MCF 10A (cell line): ENCODE measurements around the gene NAPG. TPM values are rescaled to one million over a fixed set of nuclear protein-coding genes. Genes with fewer than 3 reads are reported as not detected.

ENCODE experiments used
- BruUV-seq: library from RNA; stranded (reverse); fragments of 400-500 nt; replicated peaks from 2 replicates; lab custom pipeline; 2021; lab: Mats Ljungman, UMichigan
- CTCF ChIA-PET: fragments of 300-600 bp; sonication (Branson Sonifier 250); formaldehyde crosslinking; extraction: SDS; loops from one replicate; lab custom pipeline; 2021; ENCODE audit warnings: antibody characterized with exemption, inconsistent platforms; lab: Yijun Ruan, JAX
- POLR2A ChIA-PET: fragments of 300-600, 350-650 bp; sonication (Branson Sonifier 250); formaldehyde crosslinking; extraction: SDS; loops from one replicate; lab custom pipeline; 2020; ENCODE audit warnings: antibody characterized with exemption, inconsistent platforms; lab: Yijun Ruan, JAX
- DNase-seq: peaks from one replicate; pipeline ENCODE4 v3.0.0-alpha.2; 2018; ENCODE audit not compliant: unreplicated experiment
- H3K27ac Mint-ChIP-seq: one replicate; pipeline ENCODE4 v1.8.0; 2022; ENCODE audit warnings: mild to moderate bottlenecking, low read depth, mixed read lengths; ENCODE audit not compliant: unreplicated experiment
- H3K27me3 Mint-ChIP-seq: one replicate; pipeline ENCODE4 v1.8.0; 2022; ENCODE audit warnings: mixed read lengths; ENCODE audit not compliant: insufficient read depth, unreplicated experiment
- H3K36me3 Mint-ChIP-seq: one replicate; pipeline ENCODE4 v1.8.0; 2022; ENCODE audit warnings: mild to moderate bottlenecking, moderate library complexity, mixed read lengths; ENCODE audit not compliant: insufficient read depth, unreplicated experiment
- H3K4me1 Mint-ChIP-seq: one replicate; pipeline ENCODE4 v1.8.0; 2022; ENCODE audit warnings: mixed read lengths; ENCODE audit not compliant: insufficient read depth, unreplicated experiment
- H3K4me3 Mint-ChIP-seq: one replicate; pipeline ENCODE4 v1.8.0; 2022; ENCODE audit warnings: mild to moderate bottlenecking, moderate library complexity, mixed read lengths; ENCODE audit not compliant: unreplicated experiment
- H3K9me3 Mint-ChIP-seq: one replicate; pipeline ENCODE4 v1.8.0; 2022; ENCODE audit warnings: mixed read lengths; ENCODE audit not compliant: unreplicated experiment
- CTCF ChIP-seq: fragments of 200-600 bp; IDR thresholded peaks from one replicate; pipeline ENCODE4 v1.8.0; 2022; ENCODE audit warnings: antibody characterized with exemption, mild to moderate bottlenecking; ENCODE audit not compliant: unreplicated experiment
- intact Hi-C: fragments of 100-400 bp; cut with micrococcal nuclease; formaldehyde crosslinking; loops from 2 replicates; pipeline ENCODE4 v1.14.1; 2022
- total RNA-seq: library from RNA; stranded (reverse); gene quantifications from 2 replicates; pipeline ENCODE4 v1.2.3, GENCODE V29; 2022

Gene NAPG
- total RNA-seq, 1 experiment from 2014 or later: 32.2 TPM

- Mint-ChIP-seq H3K4me1 (peaks cover 16% of the 10 kb centered on the region), H3K36me3 (peaks cover 5% of the 10 kb centered on the region), H3K27ac (no peak overlapping the region), H3K27me3 (no peaks in the 10 kb centered on the region), H3K4me3 (peak overlapping the region; percentile 91), H3K9me3 (no peaks in the 10 kb centered on the region)
- no peak for TF ChIP-seq CTCF
- POLR2A ChIA-PET: interaction anchor here (0.6 to 1.7 kb wide), 5 partner anchors 9 to 554 kb away, joined by 3 to 6 read pairs (median 4); no protein-coding TSS in a partner anchor
- intact Hi-C loops: loop anchor here (10.0 kb wide), 3 partner anchors 200 to 950 kb away; no protein-coding TSS in a partner anchor
- DNase-seq: no peak
- no TSS peak for BruUV-seq
- CTCF ChIA-PET: interaction anchor here (0.7 to 1.2 kb wide), 3 partner anchors 508 to 553 kb away, joined by 3 to 4 read pairs (median 3); no protein-coding TSS in a partner anchor
Measured at GRCh38 chr18:10524507-10525370, 1.1 kb upstream of the NAPG start.

- Mint-ChIP-seq H3K36me3 (peaks cover 5% of the 10 kb centered on the region), H3K27me3 (no peaks in the 10 kb centered on the region), H3K4me3 (peak overlapping the region; percentile 91), H3K4me1 (peaks cover 21% of the 10 kb centered on the region), H3K9me3 (no peaks in the 10 kb centered on the region), H3K27ac (peak overlapping the region; percentile 95)
- CTCF ChIA-PET: interaction anchor here (0.7 to 1.2 kb wide), 3 partner anchors 509 to 553 kb away, joined by 3 to 4 read pairs (median 3); no protein-coding TSS in a partner anchor
- intact Hi-C loops: loop anchor here (10.0 kb wide), 3 partner anchors 201 to 951 kb away; no protein-coding TSS in a partner anchor
- DNase-seq: no peak
- BruUV-seq: no TSS peak
- TF ChIP-seq CTCF: no peak
- POLR2A ChIA-PET: interaction anchor here (0.6 to 1.7 kb wide), 10 partner anchors 10 to 612 kb away, joined by 3 to 6 read pairs (median 4); partner anchors contain the start of gene VAPA
Measured at GRCh38 chr18:10525371-10525691, 496 bp upstream of the NAPG start.

DNA sequence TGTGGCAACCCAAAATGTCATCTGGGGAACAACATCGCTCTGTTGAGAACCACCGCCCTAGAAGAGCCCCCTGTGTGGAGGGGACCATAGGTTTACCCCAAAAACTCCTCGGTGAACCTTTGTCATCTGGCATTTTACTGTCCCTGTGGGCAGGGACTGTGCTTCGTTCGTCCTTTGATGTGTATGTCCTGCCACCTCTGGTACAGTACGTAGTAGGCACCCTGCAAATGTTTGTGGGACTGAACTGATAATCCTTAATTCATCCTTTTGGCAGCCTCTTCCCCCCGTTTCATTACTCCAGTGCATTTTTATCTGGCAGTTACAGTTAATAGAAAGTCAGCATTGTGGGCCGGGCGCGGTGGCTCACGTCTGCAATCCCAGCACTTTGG is 728 bp downstream of the NAPG start:
- peak overlapping the region; percentile 95 for H3K27ac Mint-ChIP-seq
- intact Hi-C loops: loop anchor here (10.0 kb wide), 3 partner anchors 202 to 952 kb away; no protein-coding TSS in a partner anchor
- BruUV-seq: no TSS peak
- peaks cover 5% of the 10 kb centered on the region for H3K36me3 Mint-ChIP-seq
- POLR2A ChIA-PET: interaction anchor here (0.7 to 1.3 kb wide), 6 partner anchors 13 to 1597 kb away, joined by 3 to 4 read pairs (median 4); partner anchors contain the start of gene VAPA
- H3K9me3 Mint-ChIP-seq: no peaks in the 10 kb centered on the region
- H3K4me1 Mint-ChIP-seq: peaks cover 29% of the 10 kb centered on the region
- TF ChIP-seq CTCF: no peak
- H3K4me3 Mint-ChIP-seq: peak overlapping the region; percentile 91
- no peaks in the 10 kb centered on the region for H3K27me3 Mint-ChIP-seq
- no peak for DNase-seq
- CTCF ChIA-PET: interaction anchor here (1.0 to 1.4 kb wide), 2 partner anchors 262 to 628 kb away, joined by 4 to 5 read pairs; no protein-coding TSS in a partner anchor

GRCh38 chr18:10528439-10528838 is 2.6 kb downstream of the NAPG start:
- H3K27me3 Mint-ChIP-seq: no peaks in the 10 kb centered on the region
- no peak for TF ChIP-seq CTCF
- ChIA-PET POLR2A (no interaction called here), CTCF (interaction anchor here (0.9 kb wide), 1 partner anchor 512 kb away, joined by 3 read pairs; no protein-coding TSS in a partner anchor)
- DNase-seq: no peak
- H3K4me1 Mint-ChIP-seq: peaks cover 29% of the 10 kb centered on the region
- H3K36me3 Mint-ChIP-seq: peaks cover 11% of the 10 kb centered on the region
- H3K27ac Mint-ChIP-seq: peak overlapping the region; percentile 10
- peak overlapping the region; percentile 1 for H3K4me3 Mint-ChIP-seq
- BruUV-seq: no TSS peak
- no peaks in the 10 kb centered on the region for H3K9me3 Mint-ChIP-seq
- intact Hi-C loops: loop anchor here (10.0 kb wide), 3 partner anchors 204 to 954 kb away; no protein-coding TSS in a partner anchor
